SK-N-SH (cell line): ENCODE measurements around the gene RNF150. TPM values are rescaled to one million over a fixed set of nuclear protein-coding genes. Genes with fewer than 3 reads are reported as not detected.
A peak's percentile ranks its signal among the peaks of the same experiment; 100 is the strongest.

ENCODE experiments used
- CTCF ChIA-PET: fragments of 300-600, 350-600 bp; formaldehyde crosslinking; extraction: SDS; loops from one replicate; lab custom pipeline; 2021; lab: Yijun Ruan, JAX
- POLR2A ChIA-PET: fragments of 350-600 bp; sonication (Branson Sonifier 250); formaldehyde crosslinking; extraction: SDS; loops from one replicate; lab custom pipeline; 2020; ENCODE audit warnings: antibody characterized with exemption, inconsistent platforms; lab: Yijun Ruan, JAX
- DNase-seq: peaks from one replicate; pipeline ENCODE4 v3.0.0; 2012
- H2AFZ ChIP-seq: fragments of 200-600 bp; sonication (generic); 2 replicates; pipeline ENCODE4 v1.8.1; 2016; ENCODE audit warnings: antibody characterized with exemption, mild to moderate bottlenecking, low read depth
- H3F3A ChIP-seq: fragments of 200-600 bp; sonication (generic); replicated peaks from 2 replicates; pipeline ENCODE3; 2016; ENCODE audit warnings: antibody characterized with exemption, mild to moderate bottlenecking; ENCODE audit not compliant: insufficient read depth
- H3K27ac ChIP-seq, 2 experiments: fragments of 200-500 bp in 1 of 2; fragments of 200-600 bp in 1 of 2; sonication (Bioruptor generic) in 1 of 2; sonication (generic), shearing (Covaris generic) in 1 of 2; 2 replicates each; pipeline versions ENCODE4 v1.5.1 to v1.6.1; 2014 to 2016; ENCODE audit warnings: low read depth in 2 of 2, inconsistent platforms in 1 of 2, low read length in 1 of 2, mild to moderate bottlenecking in 1 of 2, mixed read lengths in 1 of 2
- H3K27me3 ChIP-seq: fragments of 200-600 bp; sonication (generic), shearing (Covaris generic); 2 replicates; pipeline ENCODE4 v1.6.1; 2016; ENCODE audit warnings: mixed run types; ENCODE audit not compliant: insufficient read depth
- H3K36me3 ChIP-seq, 2 experiments: fragments of 200-500 bp in 1 of 2; fragments of 200-600 bp in 1 of 2; sonication (Bioruptor generic) in 1 of 2; sonication (generic) in 1 of 2; replicated peaks in 1 of 2; 2 replicates each; pipeline versions ENCODE3 to v1.5.1; 2014 to 2016; ENCODE audit warnings: low read length in 1 of 2, mild to moderate bottlenecking in 1 of 2; ENCODE audit not compliant: insufficient read depth in 2 of 2, control insufficient read depth in 1 of 2
- H3K4me1 ChIP-seq, 2 experiments: fragments of 200-500 bp in 1 of 2; fragments of 200-600 bp in 1 of 2; sonication (Bioruptor generic) in 1 of 2; sonication (generic), shearing (Covaris generic) in 1 of 2; 2 replicates each; pipeline versions ENCODE4 v1.5.1 to v1.6.1; 2014 to 2016; ENCODE audit warnings: low read depth in 1 of 2, low read length in 1 of 2, mixed run types in 1 of 2; ENCODE audit not compliant: insufficient read depth in 2 of 2, control insufficient read depth in 1 of 2
- H3K4me2 ChIP-seq: fragments of 200-600 bp; sonication (generic), shearing (Covaris generic); 2 replicates; pipeline ENCODE4 v1.6.1; 2017; ENCODE audit warnings: mixed run types
- H3K4me3 ChIP-seq, 2 experiments: fragments of 200-500 bp in 1 of 2; fragments of 200-600 bp in 1 of 2; sonication (Bioruptor generic) in 1 of 2; sonication (generic), shearing (Covaris generic) in 1 of 2; 2 replicates each; pipeline versions ENCODE4 v1.5.1 to v1.8.1; 2014 to 2016; ENCODE audit warnings: low read depth in 2 of 2, inconsistent platforms in 1 of 2, low read length in 1 of 2, mild to moderate bottlenecking in 1 of 2, mixed read lengths in 1 of 2, moderate library complexity in 1 of 2
- H3K79me2 ChIP-seq: fragments of 200-600 bp; sonication (generic); 2 replicates; pipeline ENCODE4 v1.8.1; 2017; ENCODE audit warnings: mild to moderate bottlenecking; ENCODE audit not compliant: insufficient read depth
- H3K9ac ChIP-seq: fragments of 200-600 bp; sonication (generic); 2 replicates; pipeline ENCODE4 v1.6.1; 2017; ENCODE audit warnings: mixed run types
- H3K9me2 ChIP-seq: fragments of 200-600 bp; sonication (generic); 2 replicates; pipeline ENCODE4 v1.6.1; 2017; ENCODE audit warnings: mixed run types
- H3K9me3 ChIP-seq: fragments of 200-600 bp; sonication (generic); 2 replicates; pipeline ENCODE4 v1.6.1; 2017; ENCODE audit warnings: mixed run types, mild to moderate bottlenecking, moderate library complexity
- H4K20me1 ChIP-seq: fragments of 200-600 bp; sonication (generic); 2 replicates; pipeline ENCODE4 v1.6.1; 2017; ENCODE audit warnings: mild to moderate bottlenecking, mixed run types; ENCODE audit not compliant: insufficient read depth
- CTCF ChIP-seq: fragments of 200-600 bp; sonication (generic); IDR thresholded peaks from 2 replicates; pipeline ENCODE4 v1.6.1; 2017; ENCODE audit warnings: antibody characterized with exemption, mild to moderate bottlenecking, moderate library complexity
- ELF1 ChIP-seq: IDR thresholded peaks from 2 replicates; pipeline ENCODE4 v1.4.0; 2012
- EP300 ChIP-seq, 2 experiments: IDR thresholded peaks; 2 replicates each; pipeline versions ENCODE4 v1.4.0 to v1.6.1; 2012; ENCODE audit warnings: borderline replicate concordance in 1 of 2, low read depth in 1 of 2, low read length in 1 of 2
- EZH2phosphoT487 ChIP-seq: fragments of 200-600 bp; sonication (generic); IDR thresholded peaks from 2 replicates; pipeline ENCODE4 v1.6.1; 2017; ENCODE audit warnings: low read depth, mixed run types, mild to moderate bottlenecking, antibody characterized with exemption, moderate library complexity, borderline replicate concordance
- FOXJ3 ChIP-seq: sonication (generic); formaldehyde crosslinking; IDR thresholded peaks from 2 replicates; pipeline ENCODE4 v1.5.1; 2020; ENCODE audit warnings: mild to moderate bottlenecking, missing genetic modification reagents
- FOXM1 ChIP-seq: IDR thresholded peaks from 2 replicates; pipeline ENCODE4 v1.4.0; 2012; ENCODE audit warnings: low read depth, mild to moderate bottlenecking
- GATA2 ChIP-seq: sonication (generic); formaldehyde crosslinking; IDR thresholded peaks from 2 replicates; pipeline ENCODE4 v1.5.0; 2020; ENCODE audit warnings: mild to moderate bottlenecking, missing genetic modification reagents
- MAX ChIP-seq: IDR thresholded peaks from 2 replicates; pipeline ENCODE4 v1.4.0; 2012; ENCODE audit warnings: low read depth
- MEF2A ChIP-seq: IDR thresholded peaks from 2 replicates; pipeline ENCODE4 v1.4.0; 2012; ENCODE audit warnings: low read depth, borderline replicate concordance
- MXI1 ChIP-seq: IDR thresholded peaks from 2 replicates; pipeline ENCODE4 v1.6.1; 2012; ENCODE audit warnings: mild to moderate bottlenecking, low read depth, low read length, improper control_type of control experiment
- NFIC ChIP-seq: IDR thresholded peaks from 2 replicates; pipeline ENCODE4 v1.4.0; 2012; ENCODE audit warnings: borderline replicate concordance
- PBX3 ChIP-seq: IDR thresholded peaks from 2 replicates; pipeline ENCODE4; 2012
- POLR2AphosphoS5 ChIP-seq: IDR thresholded peaks from 2 replicates; pipeline ENCODE4 v1.6.1; 2012; ENCODE audit warnings: low read depth, low read length
- RAD21 ChIP-seq: IDR thresholded peaks from 2 replicates; pipeline ENCODE4 v1.6.1; 2012; ENCODE audit warnings: mild to moderate bottlenecking, low read length
- RCOR1 ChIP-seq: fragments of 150-350 bp; IDR thresholded peaks from 2 replicates; pipeline ENCODE4 v1.6.1; 2017; ENCODE audit warnings: antibody characterized with exemption, low read length
- RFX5 ChIP-seq: IDR thresholded peaks from 2 replicates; pipeline ENCODE4 v1.6.1; 2012; ENCODE audit warnings: mild to moderate bottlenecking, improper control_type of control experiment, low read length
- RXRA ChIP-seq: IDR thresholded peaks from 2 replicates; pipeline ENCODE4 v1.4.0; 2012; ENCODE audit warnings: low read depth, mild to moderate bottlenecking, borderline replicate concordance
- SIN3A ChIP-seq: IDR thresholded peaks from 2 replicates; pipeline ENCODE4 v1.6.1; 2012; ENCODE audit warnings: low read depth, mild to moderate bottlenecking, low read length, moderate library complexity, borderline replicate concordance
- SMC3 ChIP-seq: IDR thresholded peaks from 2 replicates; pipeline ENCODE4 v1.6.1; 2012; ENCODE audit warnings: low read depth, low read length, improper control_type of control experiment
- TAF1 ChIP-seq: IDR thresholded peaks from 2 replicates; pipeline ENCODE4 v1.6.1; 2012; ENCODE audit warnings: low read depth, mild to moderate bottlenecking, low read length, moderate library complexity, borderline replicate concordance
- TCF12 ChIP-seq: IDR thresholded peaks from 2 replicates; pipeline ENCODE4 v1.4.0; 2012
- TEAD4 ChIP-seq: IDR thresholded peaks from 2 replicates; pipeline ENCODE4 v1.4.0; 2012; ENCODE audit warnings: mild to moderate bottlenecking, borderline replicate concordance; ENCODE audit not compliant: insufficient read depth
- USF1 ChIP-seq: IDR thresholded peaks from 2 replicates; pipeline ENCODE4 v1.4.0; 2012; ENCODE audit warnings: low read depth, borderline replicate concordance
- USF2 ChIP-seq: fragments of 150-350 bp; IDR thresholded peaks from 2 replicates; pipeline ENCODE4 v1.6.1; 2017; ENCODE audit warnings: antibody characterized with exemption, low read length, low read depth, borderline replicate concordance
- YY1 ChIP-seq: IDR thresholded peaks from 2 replicates; pipeline ENCODE4 v1.4.0; 2012; ENCODE audit warnings: low read depth, mild to moderate bottlenecking
- ZBTB33 ChIP-seq: IDR thresholded peaks from 2 replicates; pipeline ENCODE4 v1.4.0; 2012; ENCODE audit warnings: low read depth, borderline replicate concordance
- WGBS: methylation state at CpG from one replicate; pipeline ENCODE4 v1.1.6; 2017; ENCODE audit warnings: low lambda C conversion rate; 5-methylcytosine and 5-hydroxymethylcytosine counted together
- polyA plus RNA-seq, 3 experiments: library from polyadenylated mRNA; depleted of rRNA; stranded (reverse); fragments of >200 nt; gene quantifications; 2 replicates each; pipeline ENCODE4 v1.2.3, GENCODE V29; 2012

The RNF150 gene
- polyA plus RNA-seq, 1 of the 3 experiments (the other 2 are of a cell fraction) = 5.8 TPM

GRCh38 chr4:140903522-140904475 lies 229.5 kb downstream of the RNF150 start:
- POLR2A ChIA-PET = interaction anchor here (1.1 to 4.2 kb wide), 6 partner anchors 10 to 229 kb away, joined by 3 to 41 read pairs (median 8); partner anchors contain the start of gene RNF150
- Histone ChIP-seq H3K4me3 (no peak overlapping the region), H3F3A (peaks cover 18% of the 10 kb centered on the region), H3K9me3 (no peaks in the 10 kb centered on the region), H3K27me3 (no peaks in the 10 kb centered on the region), H3K9me2 (no peaks in the 10 kb centered on the region), H2AFZ (no peak overlapping the region), H3K27ac (peak overlapping the region in 1 of 2 experiments; percentile 99; a peak in 3 of 4 replicates), H3K4me2 (no peak overlapping the region), H3K9ac (no peak overlapping the region), H4K20me1 (no peaks in the 10 kb centered on the region), H3K79me2 (no peaks in the 10 kb centered on the region), H3K36me3 (peaks cover 2 to 3% of the 10 kb centered on the region in 2 experiments), H3K4me1 (peaks cover 20 to 69% of the 10 kb centered on the region in 2 experiments; a peak in 3 of 4 replicates)
- CTCF ChIA-PET = interaction anchor here (0.8 to 6.3 kb wide), 12 partner anchors 23 to 255 kb away, joined by 3 to 72 read pairs (median 4); partner anchors contain the start of gene RNF150
- 42% methylated on average over 8 of the region's 9 CpGs for WGBS
- TF ChIP-seq USF2 (no peak), SMC3 (no peak), FOXJ3 (CRISPR knock-in tag) (peak; percentile 65; the same call in 1 of the 2 replicates), POLR2AphosphoS5 (no peak), RXRA (no peak), YY1 (no peak), MXI1 (peak; percentile 72; the same call in 1 of the 2 replicates), ZBTB33 (no peak), FOXM1 (no peak), EZH2phosphoT487 (no peak), TEAD4 (no peak), EP300 (IDR thresholded peaks at IDR 0.05; ENCODE audit: borderline replicate concordance in 1 of 2, low read depth in 1 of 2, low read length in 1 of 2) (peak in 1 of 2 experiments; percentile 84; a peak in 3 of 4 replicates), NFIC (no peak), CTCF (no peak), USF1 (no peak), SIN3A (no peak), ELF1 (no peak), TAF1 (no peak), MAX (no peak), RCOR1 (no peak; the same call in 1 of the 2 replicates), RFX5 (no peak), MEF2A (no peak), TCF12 (0 out of 2 replicates have a peak, but pooled peaks have one; percentile 43), GATA2 (CRISPR knock-in tag) (peak; percentile 88), PBX3 (peak; percentile 49), RAD21 (peak; percentile 51)
- peak; percentile 44 for DNase-seq
